Hepatocyte (in vitro differentiated cells): ENCODE data around the gene RALGDS. TPM values are rescaled to one million over a fixed set of nuclear protein-coding genes. Genes with fewer than 3 reads are reported as not detected.

Experiments used
- DNase-seq: peaks from one replicate; pipeline ENCODE4 v3.0.0-alpha.2; 2016; ENCODE audit warnings: low spot score
- H2AFZ ChIP-seq: fragments of 200-600 bp; sonication (generic); 2 replicates; pipeline ENCODE4 v1.6.0; 2016; ENCODE audit warnings: antibody characterized with exemption, mild to moderate bottlenecking
- H3K27ac ChIP-seq: fragments of 200-600 bp; sonication (generic); 2 replicates; pipeline ENCODE4 v1.5.1; 2016; ENCODE audit warnings: mild to moderate bottlenecking
- H3K27me3 ChIP-seq: fragments of 200-600 bp; sonication (generic); 2 replicates; pipeline ENCODE4 v1.6.1; 2016
- H3K36me3 ChIP-seq: fragments of 200-600 bp; sonication (generic); replicated peaks from 2 replicates; pipeline ENCODE4 v1.5.1; 2016; ENCODE audit warnings: low read depth; ENCODE audit not compliant: insufficient read depth
- H3K4me1 ChIP-seq: fragments of 200-600 bp; sonication (generic); 2 replicates; pipeline ENCODE4 v1.5.1; 2016; ENCODE audit warnings: mild to moderate bottlenecking, moderate library complexity; ENCODE audit not compliant: insufficient read depth
- H3K4me2 ChIP-seq: fragments of 200-600 bp; sonication (generic); 2 replicates; pipeline ENCODE4 v1.6.0; 2016
- H3K4me3 ChIP-seq: fragments of 200-600 bp; sonication (generic); 2 replicates; pipeline ENCODE4 v1.5.1; 2016; ENCODE audit warnings: mild to moderate bottlenecking
- H3K79me2 ChIP-seq: fragments of 200-600 bp; sonication (generic); 2 replicates; pipeline ENCODE4 v1.6.0; 2017; ENCODE audit warnings: mild to moderate bottlenecking
- H3K9me2 ChIP-seq: fragments of 200-600 bp; sonication (generic); replicated peaks from 2 replicates; pipeline ENCODE4 v1.6.0; 2017; ENCODE audit warnings: mild to moderate bottlenecking; ENCODE audit not compliant: insufficient read depth
- H3K9me3 ChIP-seq: fragments of 200-600 bp; sonication (generic); 2 replicates; pipeline ENCODE4 v1.5.1; 2016; ENCODE audit warnings: low read depth, mild to moderate bottlenecking
- H4K20me1 ChIP-seq: fragments of 200-600 bp; sonication (generic); 2 replicates; pipeline ENCODE4 v1.6.0; 2016; ENCODE audit warnings: mild to moderate bottlenecking; ENCODE audit not compliant: insufficient read depth, poor library complexity, severe bottlenecking
- EZH2 ChIP-seq: fragments of 200-600 bp; sonication (generic); IDR thresholded peaks from 2 replicates; pipeline ENCODE4 v1.6.1; 2016; ENCODE audit warnings: antibody characterized with exemption, mild to moderate bottlenecking, borderline replicate concordance
- EZH2phosphoT487 ChIP-seq: fragments of 200-600 bp; sonication (generic); IDR thresholded peaks from one replicate; pipeline ENCODE4 v1.6.1; 2018; ENCODE audit warnings: antibody characterized with exemption, mild to moderate bottlenecking, low read depth, moderate library complexity; ENCODE audit not compliant: unreplicated experiment, severe bottlenecking
- WGBS: methylation state at CpG from one replicate; pipeline ENCODE4 v1.1.6; 2016; ENCODE audit warnings: low lambda C conversion rate; ENCODE audit errors: missing lambda C conversion rate; 5-methylcytosine and 5-hydroxymethylcytosine counted together
- polyA plus RNA-seq: library from polyadenylated mRNA; unstranded; fragments of >200 nt; fragmentation: Nextera tagmentation; extraction: Ambion mirVana; gene quantifications from 2 replicates; pipeline ENCODE4 v1.2.1, GENCODE V29; 2016
- total RNA-seq: library from RNA; depleted of rRNA; stranded (reverse); fragments of >200 nt; gene quantifications from 2 replicates; pipeline ENCODE4 v1.2.3, GENCODE V29; 2014
- TF ChIP-seq, protein P1 (sequence below): fragments of 200-600 bp; sonication (generic); IDR thresholded peaks from 2 replicates; pipeline ENCODE4 v1.5.1; 2016; ENCODE audit warnings: antibody characterized with exemption, mild to moderate bottlenecking; ENCODE audit not compliant: poor library complexity

RALGDS gene
- total and polyA plus RNA-seq, 2 experiments from 2014 or later, result 26.9 to 48.0 TPM

DNA sequence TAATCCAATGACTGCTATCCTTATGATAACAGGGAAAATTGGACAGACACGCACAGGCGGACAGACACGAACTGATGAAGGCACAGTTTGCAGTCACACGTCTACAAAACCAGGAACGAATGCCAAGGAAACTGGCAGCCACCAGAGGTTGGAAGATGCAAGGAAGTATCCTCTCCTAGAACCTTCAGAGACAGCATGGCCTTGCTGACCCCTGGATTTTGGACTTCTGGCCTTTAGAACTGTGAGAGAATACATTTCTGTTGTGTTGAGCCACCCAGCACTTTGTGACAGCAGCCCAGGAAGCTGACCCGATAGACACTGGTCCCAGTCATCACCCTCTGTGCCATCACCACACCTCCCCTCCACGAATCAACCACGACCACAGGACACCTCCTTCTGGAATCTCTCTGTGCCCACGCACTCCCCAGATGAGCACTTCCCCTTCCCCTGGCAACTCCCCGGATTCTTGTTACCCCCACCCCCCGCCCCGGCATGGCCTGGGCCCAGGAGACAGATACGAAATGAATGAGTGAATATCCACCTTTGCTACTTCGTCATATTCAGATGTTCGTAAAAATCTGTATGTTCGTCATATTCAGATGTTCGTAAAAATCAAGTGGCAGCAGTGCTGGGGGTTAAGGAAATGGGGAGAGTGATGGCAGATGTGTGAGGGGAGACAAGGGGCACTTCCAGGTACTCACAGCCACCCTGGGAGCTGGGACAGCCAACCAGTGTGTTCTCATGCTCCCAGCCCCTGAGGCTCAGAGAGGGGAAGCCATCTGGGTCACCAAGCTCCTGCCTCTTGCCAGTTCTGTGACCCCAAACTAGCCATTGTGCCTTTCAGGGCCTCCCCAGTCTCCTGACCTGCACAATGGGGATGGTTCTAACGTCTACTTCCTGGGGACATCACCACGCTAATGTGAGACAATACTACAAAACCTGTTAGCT is 24.1 kb upstream of the RALGDS start:
- H3K27ac ChIP-seq, result no peak overlapping the region
- H3K4me3 ChIP-seq, result no peak overlapping the region
- no peaks in the 10 kb centered on the region for H3K36me3 ChIP-seq
- H3K4me1 ChIP-seq, result peaks cover 46% of the 10 kb centered on the region
- no peaks in the 10 kb centered on the region for H3K9me2 ChIP-seq
- no peak overlapping the region for H2AFZ ChIP-seq
- H3K27me3 ChIP-seq, result no peaks in the 10 kb centered on the region
- H3K4me2 ChIP-seq, result peak overlapping the region; percentile 89
- peaks cover 73% of the 10 kb centered on the region for H3K79me2 ChIP-seq
- WGBS, result 83% methylated on average over 16 of the region's 19 CpGs
- H4K20me1 ChIP-seq, result peaks cover 32% of the 10 kb centered on the region
- TF ChIP-seq, protein P1, sequence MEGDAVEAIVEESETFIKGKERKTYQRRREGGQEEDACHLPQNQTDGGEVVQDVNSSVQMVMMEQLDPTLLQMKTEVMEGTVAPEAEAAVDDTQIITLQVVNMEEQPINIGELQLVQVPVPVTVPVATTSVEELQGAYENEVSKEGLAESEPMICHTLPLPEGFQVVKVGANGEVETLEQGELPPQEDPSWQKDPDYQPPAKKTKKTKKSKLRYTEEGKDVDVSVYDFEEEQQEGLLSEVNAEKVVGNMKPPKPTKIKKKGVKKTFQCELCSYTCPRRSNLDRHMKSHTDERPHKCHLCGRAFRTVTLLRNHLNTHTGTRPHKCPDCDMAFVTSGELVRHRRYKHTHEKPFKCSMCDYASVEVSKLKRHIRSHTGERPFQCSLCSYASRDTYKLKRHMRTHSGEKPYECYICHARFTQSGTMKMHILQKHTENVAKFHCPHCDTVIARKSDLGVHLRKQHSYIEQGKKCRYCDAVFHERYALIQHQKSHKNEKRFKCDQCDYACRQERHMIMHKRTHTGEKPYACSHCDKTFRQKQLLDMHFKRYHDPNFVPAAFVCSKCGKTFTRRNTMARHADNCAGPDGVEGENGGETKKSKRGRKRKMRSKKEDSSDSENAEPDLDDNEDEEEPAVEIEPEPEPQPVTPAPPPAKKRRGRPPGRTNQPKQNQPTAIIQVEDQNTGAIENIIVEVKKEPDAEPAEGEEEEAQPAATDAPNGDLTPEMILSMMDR, result no peak
- TF ChIP-seq EZH2phosphoT487, result no peak
- no peaks in the 10 kb centered on the region for H3K9me3 ChIP-seq
- no peak for DNase-seq

DNA sequence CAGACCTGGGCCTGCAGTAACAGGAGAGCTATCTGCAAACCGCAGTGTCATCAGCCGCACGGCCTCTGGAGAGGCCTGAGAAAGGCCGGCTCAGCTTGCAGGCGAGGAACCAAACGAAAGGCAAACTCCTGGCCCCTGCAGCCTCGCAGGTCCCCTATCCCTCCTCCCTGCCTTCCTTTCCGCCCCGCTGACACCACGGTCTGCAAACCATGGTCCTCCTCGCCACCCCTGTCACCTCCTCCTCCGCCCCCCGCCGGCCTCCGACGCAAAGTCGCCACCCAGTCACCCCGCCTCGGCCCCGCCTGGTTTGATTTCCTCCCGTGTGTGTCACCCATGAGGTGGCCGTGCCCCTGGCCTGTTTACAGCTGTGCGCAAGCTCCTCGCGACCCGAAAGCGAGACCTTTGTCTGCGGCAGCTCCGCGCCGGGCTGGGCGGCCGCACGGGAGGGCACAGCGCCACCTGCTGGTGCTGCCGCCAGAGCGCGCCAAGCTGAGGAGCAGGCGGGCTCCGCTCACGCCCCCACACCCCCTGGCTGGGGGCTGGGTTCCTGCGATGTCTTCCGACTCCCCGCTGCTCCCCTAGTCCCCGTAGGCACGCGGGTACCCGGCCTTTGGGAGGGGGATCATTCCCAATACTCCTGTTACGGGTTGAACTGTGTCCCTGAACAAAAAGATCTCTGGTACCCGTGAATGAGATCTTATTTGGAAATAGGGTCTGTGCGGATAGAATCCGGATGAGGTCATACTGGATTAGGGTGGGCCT is 23.3 kb upstream of the RALGDS start:
- H4K20me1 ChIP-seq, result peaks cover 32% of the 10 kb centered on the region

DNA sequence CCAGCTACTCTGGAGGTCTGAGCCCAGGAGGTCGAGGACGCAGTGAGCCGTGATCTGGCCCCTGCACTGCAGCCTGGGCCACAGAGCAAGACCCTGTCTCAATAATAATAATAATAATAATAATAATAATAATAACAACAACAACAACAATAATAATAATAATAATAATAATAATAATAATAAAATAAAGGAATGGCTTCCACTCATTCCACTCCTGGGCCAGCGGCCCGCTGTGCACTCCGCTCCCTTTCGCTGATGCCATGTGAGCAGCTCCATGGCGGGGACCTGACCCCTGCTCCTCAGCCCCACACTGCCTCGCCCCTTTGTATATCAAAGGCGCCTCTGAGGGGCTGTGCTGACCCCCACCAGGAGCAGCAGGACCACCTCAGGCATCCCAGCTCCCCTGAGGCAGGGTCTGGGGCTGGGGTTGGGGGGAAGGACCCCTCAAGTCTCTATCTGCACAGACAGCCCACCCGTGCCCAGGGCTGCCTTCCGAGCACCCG is 22.6 kb upstream of the RALGDS start:
- peaks cover 52% of the 10 kb centered on the region for H3K4me1 ChIP-seq

More for the DNA sequence above, 23.3 kb upstream of the RALGDS start:
- Histone ChIP-seq H3K4me2 (peak overlapping the region; percentile 89), H3K9me2 (no peaks in the 10 kb centered on the region), H3K4me1 (peaks cover 52% of the 10 kb centered on the region), H3K27ac (peak overlapping the region; percentile 78), H3K9me3 (no peaks in the 10 kb centered on the region), H2AFZ (no peak overlapping the region), H3K36me3 (no peaks in the 10 kb centered on the region), H3K79me2 (peaks cover 80% of the 10 kb centered on the region), H3K27me3 (no peaks in the 10 kb centered on the region), H3K4me3 (no peak overlapping the region)
- 8% methylated on average over 38 of the region's 52 CpGs for WGBS
- DNase-seq, result peak; percentile 89
- TF ChIP-seq EZH2phosphoT487 (no peak), EZH2 (no peak)
- TF ChIP-seq, protein P1, result peak; percentile 99

More for the DNA sequence above, 22.6 kb upstream of the RALGDS start:
- Histone ChIP-seq H3K4me2 (peak overlapping the region; percentile 89), H2AFZ (no peak overlapping the region), H3K27me3 (no peaks in the 10 kb centered on the region), H3K9me3 (no peaks in the 10 kb centered on the region), H3K4me3 (no peak overlapping the region), H3K27ac (peak overlapping the region; percentile 78), H4K20me1 (peaks cover 32% of the 10 kb centered on the region), H3K9me2 (no peaks in the 10 kb centered on the region), H3K79me2 (peaks cover 86% of the 10 kb centered on the region), H3K36me3 (no peaks in the 10 kb centered on the region)
- no peak for DNase-seq
- TF ChIP-seq, protein P1, result no peak
- TF ChIP-seq EZH2 (no peak), EZH2phosphoT487 (no peak)
- 91% methylated on average over 13 of the region's 13 CpGs for WGBS
